Subcutaneous adipose tissue (tissue), 4 donors: ENCODE measurements around the gene VPS50. TPM values are rescaled to one million over a fixed set of nuclear protein-coding genes. Genes with fewer than 3 reads are reported as not detected.

Experiments
- total RNA-seq, 4 donors: library from RNA; depleted of rRNA; stranded (reverse); fragments of >200 nt; gene quantifications; one replicate each; pipeline ENCODE4 v1.1.0, GENCODE V29; 2016
- TF ChIP-seq, protein P1 (sequence below): fragments of 450-650 bp; IDR thresholded peaks from one replicate; pipeline ENCODE4 v1.5.1; 2016; ENCODE audit warnings: low read depth, mild to moderate bottlenecking, control low read depth, antibody characterized with exemption, moderate library complexity

The VPS50 gene
- total RNA-seq, 4 donors from 2014 or later = 33.3 to 50.1 (median 34.6) TPM

DNA sequence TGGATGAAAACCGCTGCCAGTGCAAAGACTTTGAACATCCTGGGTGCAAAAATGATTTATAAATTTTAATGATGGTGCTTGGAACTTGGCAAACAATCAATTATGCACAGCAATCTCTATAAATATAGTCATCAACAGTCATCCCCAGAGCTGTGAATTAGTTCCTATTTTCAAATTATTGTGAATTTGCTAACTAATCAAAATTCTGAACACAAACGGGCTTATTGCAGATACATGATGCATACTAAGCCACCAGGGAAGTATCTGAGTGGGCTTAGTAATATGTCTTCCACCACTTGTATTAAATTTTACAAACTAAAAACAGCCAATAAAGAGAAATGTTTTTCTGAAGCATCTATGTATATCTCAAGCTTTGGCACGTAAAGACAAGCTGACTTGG is 177.2 kb downstream of the VPS50 start:
- TF ChIP-seq, protein P1, sequence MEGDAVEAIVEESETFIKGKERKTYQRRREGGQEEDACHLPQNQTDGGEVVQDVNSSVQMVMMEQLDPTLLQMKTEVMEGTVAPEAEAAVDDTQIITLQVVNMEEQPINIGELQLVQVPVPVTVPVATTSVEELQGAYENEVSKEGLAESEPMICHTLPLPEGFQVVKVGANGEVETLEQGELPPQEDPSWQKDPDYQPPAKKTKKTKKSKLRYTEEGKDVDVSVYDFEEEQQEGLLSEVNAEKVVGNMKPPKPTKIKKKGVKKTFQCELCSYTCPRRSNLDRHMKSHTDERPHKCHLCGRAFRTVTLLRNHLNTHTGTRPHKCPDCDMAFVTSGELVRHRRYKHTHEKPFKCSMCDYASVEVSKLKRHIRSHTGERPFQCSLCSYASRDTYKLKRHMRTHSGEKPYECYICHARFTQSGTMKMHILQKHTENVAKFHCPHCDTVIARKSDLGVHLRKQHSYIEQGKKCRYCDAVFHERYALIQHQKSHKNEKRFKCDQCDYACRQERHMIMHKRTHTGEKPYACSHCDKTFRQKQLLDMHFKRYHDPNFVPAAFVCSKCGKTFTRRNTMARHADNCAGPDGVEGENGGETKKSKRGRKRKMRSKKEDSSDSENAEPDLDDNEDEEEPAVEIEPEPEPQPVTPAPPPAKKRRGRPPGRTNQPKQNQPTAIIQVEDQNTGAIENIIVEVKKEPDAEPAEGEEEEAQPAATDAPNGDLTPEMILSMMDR = no peak

Other genes starting within 250 kb of the VPS50 start
- gene SAMD9, start 114.4 kb upstream of the VPS50 start, total RNA-seq = 10 to 100 TPM in 1 of 4 donors, 1 to 10 TPM in 3; 5.9 to 15.0 (median 7.2) TPM
- gene SAMD9L, start 84.0 kb upstream of the VPS50 start, total RNA-seq = 10 to 100 TPM in 3 of 4 donors, 1 to 10 TPM in 1; 6.7 to 23.5 (median 16.8) TPM
- gene HEPACAM2, start 5.9 kb upstream of the VPS50 start, total RNA-seq = under 1 TPM in 1 of 4 donors, not detected in 3; 0.17 TPM